Fibroblast of lung (primary cell): ENCODE data around the gene SUPT5H. TPM values are rescaled to one million over a fixed set of nuclear protein-coding genes. Genes with fewer than 3 reads are reported as not detected.

Experiments used
- DNase-seq, 2 donors: peaks; one replicate each; pipeline versions ENCODE4 v3.0.0 to v3.0.0-alpha.2; 2010; ENCODE audit warnings: low read depth in 2 of 2
- H2AFZ ChIP-seq: 2 replicates; pipeline ENCODE4 v1.5.1; 2012; ENCODE audit warnings: low read length, control low read depth, inconsistent platforms
- H3K27ac ChIP-seq: 2 replicates; pipeline ENCODE4 v1.5.1; 2011; ENCODE audit warnings: low read length, control low read depth; ENCODE audit not compliant: insufficient read depth
- H3K27me3 ChIP-seq: 2 replicates; pipeline ENCODE4 v1.5.1; 2011; ENCODE audit warnings: mild to moderate bottlenecking, low read length; ENCODE audit not compliant: control insufficient read depth, insufficient read depth
- H3K36me3 ChIP-seq: 2 replicates; pipeline ENCODE4 v1.5.1; 2011; ENCODE audit warnings: low read length; ENCODE audit not compliant: control insufficient read depth, insufficient read depth
- H3K4me1 ChIP-seq: 2 replicates; pipeline ENCODE4 v1.5.1; 2011; ENCODE audit warnings: low read length; ENCODE audit not compliant: control insufficient read depth, insufficient read depth; ENCODE audit errors: extremely low read depth
- H3K4me2 ChIP-seq: 2 replicates; pipeline ENCODE4 v1.5.1; 2011; ENCODE audit warnings: low read length, control low read depth; ENCODE audit not compliant: insufficient read depth; ENCODE audit errors: extremely low read depth
- H3K4me3 ChIP-seq, 4 experiments: fragments of 200-600 bp in 1 of 4; sonication (generic) in 1 of 4; replicated peaks in 1 of 4; 2 replicates each; pipeline ENCODE4 v1.5.1; 2011 to 2016; ENCODE audit warnings: low read length in 4 of 4, low read depth in 3 of 4, mild to moderate bottlenecking in 3 of 4, control low read depth in 2 of 4, inconsistent platforms in 1 of 4, mixed read lengths in 1 of 4; ENCODE audit not compliant: insufficient read depth in 1 of 4; ENCODE audit errors: control extremely low read depth in 1 of 4
- H3K79me2 ChIP-seq: 2 replicates; pipeline ENCODE4 v1.5.1; 2012; ENCODE audit warnings: mild to moderate bottlenecking, low read length, inconsistent platforms; ENCODE audit not compliant: control insufficient read depth, insufficient read depth
- H3K9ac ChIP-seq: 2 replicates; pipeline ENCODE4 v1.5.1; 2011; ENCODE audit warnings: mild to moderate bottlenecking, low read length, control low read depth; ENCODE audit not compliant: insufficient read depth
- H3K9me3 ChIP-seq: 2 replicates; pipeline ENCODE4 v1.5.1; 2012; ENCODE audit warnings: low read depth, low read length; ENCODE audit not compliant: control insufficient read depth, insufficient read depth
- H4K20me1 ChIP-seq: 2 replicates; pipeline ENCODE4 v1.5.1; 2011; ENCODE audit warnings: low read length; ENCODE audit not compliant: control insufficient read depth, insufficient read depth; ENCODE audit errors: extremely low read depth
- CTCF ChIP-seq, 2 donors: IDR thresholded peaks in 1 of 2; conservative IDR thresholded peaks in 1 of 2; 1 replicate in 1 of 2; 2 replicates in 1 of 2; pipeline ENCODE4 v1.5.1; 2011 to 2012; ENCODE audit warnings: low read length in 2 of 2, control low read depth in 1 of 2, inconsistent platforms in 1 of 2, low read depth in 1 of 2, mild to moderate bottlenecking in 1 of 2
- EZH2 ChIP-seq: IDR thresholded peaks from 2 replicates; pipeline ENCODE4 v1.5.1; 2012; ENCODE audit warnings: low read length, control low read depth, mild to moderate bottlenecking; ENCODE audit errors: missing control alignments
- polyA plus RNA-seq, 2 donors: library from polyadenylated mRNA; depleted of rRNA in 1 of 2; stranded (reverse) in 1 of 2; unstranded in 1 of 2; fragments of >200 nt; gene quantifications; 2 replicates each; pipeline ENCODE4 v1.2.1, GENCODE V29; 2011 to 2012; ENCODE audit warnings: missing spikeins in 1 of 2
- total RNA-seq: library from RNA; depleted of rRNA; stranded (reverse); fragments of >200 nt; gene quantifications from 2 replicates; pipeline ENCODE4 v1.2.1, GENCODE V29; 2014

Gene SUPT5H
- total and polyA plus RNA-seq, 2 donors (not counting 1 experiment from before 2014, with no cell fraction given): 50.2 to 77.8 TPM

- DNase-seq: peak; percentile 95
- Histone ChIP-seq H3K4me3 (peak overlapping the region in 1 of 4 experiments; percentile 27), H3K9ac (peak overlapping the region; percentile 53), H2AFZ (no peak overlapping the region), H4K20me1 (no peaks in the 10 kb centered on the region), H3K4me2 (peak overlapping the region; percentile 40), H3K27ac (peak overlapping the region; percentile 94), H3K79me2 (peaks cover 6% of the 10 kb centered on the region), H3K9me3 (no peaks in the 10 kb centered on the region), H3K4me1 (peaks cover 12% of the 10 kb centered on the region), H3K36me3 (peaks cover 20% of the 10 kb centered on the region), H3K27me3 (no peaks in the 10 kb centered on the region)
- no peak for TF ChIP-seq CTCF (conservative IDR thresholded peaks at IDR 0.05 in 1 of 2, IDR thresholded peaks at IDR 0.05 in 1 of 2; ENCODE audit: low read depth in 1 of 2, low read length in 2 of 2)
- TF ChIP-seq EZH2: no peak
Observed at GRCh38 chr19:39428283-39429112, 16.9 kb upstream of the SUPT5H start.

- Histone ChIP-seq H4K20me1 (no peaks in the 10 kb centered on the region), H3K27me3 (no peaks in the 10 kb centered on the region), H3K36me3 (peaks cover 14% of the 10 kb centered on the region), H3K79me2 (peaks cover 29% of the 10 kb centered on the region), H3K9ac (no peak overlapping the region), H3K4me3 (no peak overlapping the region), H3K4me1 (peaks cover 23% of the 10 kb centered on the region), H3K4me2 (no peak overlapping the region), H2AFZ (no peak overlapping the region), H3K27ac (peak overlapping the region; percentile 44), H3K9me3 (no peaks in the 10 kb centered on the region)
- TF ChIP-seq CTCF (conservative IDR thresholded peaks at IDR 0.05 in 1 of 2, IDR thresholded peaks at IDR 0.05 in 1 of 2; ENCODE audit: low read depth in 1 of 2, low read length in 2 of 2): no peak
- no peak for TF ChIP-seq EZH2
- DNase-seq: peak; percentile 99 to 100
Observed at GRCh38 chr19:39430675-39431593, 14.4 kb upstream of the SUPT5H start.

- H3K27me3 ChIP-seq: no peaks in the 10 kb centered on the region
- peaks cover 24% of the 10 kb centered on the region for H3K4me1 ChIP-seq
- peak overlapping the region; percentile 4 for H3K27ac ChIP-seq
- peaks cover 14% of the 10 kb centered on the region for H3K36me3 ChIP-seq
- no peak overlapping the region for H2AFZ ChIP-seq
- no peak for TF ChIP-seq EZH2
- no peak for TF ChIP-seq CTCF (conservative IDR thresholded peaks at IDR 0.05 in 1 of 2, IDR thresholded peaks at IDR 0.05 in 1 of 2; ENCODE audit: low read depth in 1 of 2, low read length in 2 of 2)
- H3K9me3 ChIP-seq: no peaks in the 10 kb centered on the region
- no peak for DNase-seq
- H3K79me2 ChIP-seq: peaks cover 29% of the 10 kb centered on the region
- no peaks in the 10 kb centered on the region for H4K20me1 ChIP-seq
- H3K9ac ChIP-seq: no peak overlapping the region
- H3K4me3 ChIP-seq: no peak overlapping the region
- no peak overlapping the region for H3K4me2 ChIP-seq
Observed at GRCh38 chr19:39432677-39433025, 12.7 kb upstream of the SUPT5H start.
